SW480 (cell line): Measurements from ENCODE around the gene HAPLN3.

Experiments
- DNase-seq: peaks from one replicate; pipeline ENCODE4 v3.0.0-alpha.2; 2016; ENCODE audit warnings: low spot score

The HAPLN3 gene

GRCh38 chr15:88859550-88859949 is 35.8 kb downstream of the HAPLN3 start:
- DNase-seq, result no peak

GRCh38 chr15:88858934-88859333 is 36.4 kb downstream of the HAPLN3 start:
- no peak for DNase-seq

- DNase-seq, result no peak
Observed at GRCh38 chr15:88852476-88852875, 42.9 kb downstream of the HAPLN3 start.

- DNase-seq, result no peak
Observed at GRCh38 chr15:88849376-88850072, 45.8 kb downstream of the HAPLN3 start.

- no peak for DNase-seq
Observed at GRCh38 chr15:88848203-88848602, 47.1 kb downstream of the HAPLN3 start.

- DNase-seq, result no peak
Observed at GRCh38 chr15:88847144-88847543, 48.2 kb downstream of the HAPLN3 start.

- DNase-seq, result no peak
Observed at GRCh38 chr15:88845616-88846015, 49.7 kb downstream of the HAPLN3 start.

- DNase-seq, result no peak
Observed at GRCh38 chr15:88844749-88845386, 50.5 kb downstream of the HAPLN3 start.

- DNase-seq, result no peak
Observed at GRCh38 chr15:88843334-88843733, 52.0 kb downstream of the HAPLN3 start.

GRCh38 chr15:88842156-88842555 is 53.2 kb downstream of the HAPLN3 start:
- no peak for DNase-seq

- no peak for DNase-seq
Observed at GRCh38 chr15:88841236-88841635, 54.1 kb downstream of the HAPLN3 start.

GRCh38 chr15:88839961-88840360 is 55.4 kb downstream of the HAPLN3 start:
- no peak for DNase-seq

GRCh38 chr15:88839146-88839545 is 56.2 kb downstream of the HAPLN3 start:
- DNase-seq, result no peak

- DNase-seq, result no peak
Observed at GRCh38 chr15:88838667-88839066, 56.7 kb downstream of the HAPLN3 start.

GRCh38 chr15:88835646-88836045 is 59.7 kb downstream of the HAPLN3 start:
- no peak for DNase-seq

GRCh38 chr15:88835119-88835518 is 60.2 kb downstream of the HAPLN3 start:
- DNase-seq, result no peak

- no peak for DNase-seq
Observed at GRCh38 chr15:88834211-88834812, 61.0 kb downstream of the HAPLN3 start.

- DNase-seq, result no peak
Observed at GRCh38 chr15:88833731-88834100, 61.6 kb downstream of the HAPLN3 start.

GRCh38 chr15:88832820-88833730 is 62.3 kb downstream of the HAPLN3 start:
- DNase-seq, result no peak

- DNase-seq, result no peak
Observed at GRCh38 chr15:88830016-88830415, 65.3 kb downstream of the HAPLN3 start.

GRCh38 chr15:88828791-88829190 is 66.6 kb downstream of the HAPLN3 start:
- DNase-seq, result no peak
